ENCODE data around the gene OBSCN.

Gene OBSCN

DNA sequence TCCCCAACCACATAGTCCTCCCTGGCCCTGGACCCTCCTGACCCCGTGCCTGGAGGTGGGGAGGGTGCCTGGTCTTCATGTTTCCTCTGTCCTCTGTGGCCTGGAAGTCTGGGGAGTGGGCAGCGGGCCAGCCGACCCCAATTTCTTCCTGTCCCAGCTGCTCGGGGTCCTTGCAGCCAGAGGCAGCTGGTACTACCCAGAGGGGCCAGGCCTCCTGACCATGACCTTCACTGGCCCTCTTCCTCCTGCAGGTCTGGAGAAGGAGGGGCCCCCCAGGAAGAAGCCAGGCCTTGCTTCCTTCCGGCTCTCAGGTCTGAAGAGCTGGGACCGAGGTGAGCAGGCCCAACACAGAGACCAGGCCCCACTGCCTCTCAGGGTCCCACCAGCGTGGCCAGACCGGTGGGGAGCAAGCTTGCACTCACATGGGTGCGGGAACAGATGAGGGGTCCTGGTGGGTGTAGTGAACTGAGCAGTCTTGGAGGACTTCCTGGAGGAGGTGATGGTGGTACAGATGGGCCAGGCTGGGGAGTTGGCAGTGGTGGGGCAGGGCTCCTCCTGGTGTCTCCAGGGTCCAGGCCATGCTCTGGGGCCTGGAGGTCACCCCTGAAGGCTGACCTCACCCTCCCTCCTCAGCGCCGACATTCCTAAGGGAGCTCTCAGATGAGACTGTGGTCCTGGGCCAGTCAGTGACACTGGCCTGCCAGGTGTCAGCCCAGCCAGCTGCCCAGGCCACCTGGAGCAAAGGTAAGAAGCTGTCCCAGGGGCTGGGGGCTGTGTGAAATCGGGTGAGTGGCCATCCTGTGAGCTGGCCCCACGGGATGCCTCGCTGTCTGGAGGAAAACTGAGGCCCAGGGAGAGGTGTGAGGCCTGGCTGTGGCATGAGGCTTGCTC is 166.1 kb downstream of the OBSCN start:
- DNase-seq: no peak

DNA sequence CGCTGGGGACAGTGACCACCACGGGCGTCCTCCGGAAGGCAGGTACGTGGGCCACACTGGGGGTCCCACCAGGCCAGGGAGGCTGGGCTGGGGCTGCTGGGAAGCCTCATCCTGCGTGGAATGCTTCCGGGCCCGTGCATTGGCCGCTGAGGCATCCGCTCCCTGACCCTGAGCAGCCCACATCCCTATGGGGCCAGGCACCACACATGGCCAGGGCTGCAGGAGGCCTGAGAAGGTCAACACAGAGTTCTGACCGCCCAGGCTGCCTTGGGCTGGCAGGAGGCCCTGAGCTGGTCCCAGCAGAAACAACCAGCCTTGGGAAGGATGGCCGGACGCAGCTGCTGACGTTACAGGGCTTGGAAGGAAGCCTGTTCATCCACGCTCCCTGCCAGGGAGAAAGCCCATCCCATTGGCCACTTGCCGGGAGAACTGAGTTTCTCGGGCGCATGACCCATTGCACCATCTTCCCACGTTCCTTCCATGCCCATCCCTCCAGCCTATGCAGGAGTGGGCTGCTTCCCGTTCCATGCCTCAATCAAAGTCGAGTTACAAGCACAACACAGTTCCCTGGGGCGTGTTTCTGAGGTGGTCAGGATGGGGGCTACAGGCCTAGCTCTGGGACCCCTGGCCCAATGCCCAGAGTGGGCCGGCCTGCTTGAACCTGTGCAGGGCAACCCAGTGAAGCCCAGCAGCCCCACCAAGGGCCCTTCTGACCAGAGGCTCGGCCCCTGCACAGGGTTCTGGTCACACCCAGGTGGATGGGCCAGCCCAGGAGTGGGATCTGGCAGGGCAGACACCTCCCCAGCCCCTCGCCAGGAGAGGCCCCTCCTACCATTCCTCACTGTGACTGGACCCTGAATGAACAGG is 167.1 kb downstream of the OBSCN start:
- DNase-seq: no peak

DNA sequence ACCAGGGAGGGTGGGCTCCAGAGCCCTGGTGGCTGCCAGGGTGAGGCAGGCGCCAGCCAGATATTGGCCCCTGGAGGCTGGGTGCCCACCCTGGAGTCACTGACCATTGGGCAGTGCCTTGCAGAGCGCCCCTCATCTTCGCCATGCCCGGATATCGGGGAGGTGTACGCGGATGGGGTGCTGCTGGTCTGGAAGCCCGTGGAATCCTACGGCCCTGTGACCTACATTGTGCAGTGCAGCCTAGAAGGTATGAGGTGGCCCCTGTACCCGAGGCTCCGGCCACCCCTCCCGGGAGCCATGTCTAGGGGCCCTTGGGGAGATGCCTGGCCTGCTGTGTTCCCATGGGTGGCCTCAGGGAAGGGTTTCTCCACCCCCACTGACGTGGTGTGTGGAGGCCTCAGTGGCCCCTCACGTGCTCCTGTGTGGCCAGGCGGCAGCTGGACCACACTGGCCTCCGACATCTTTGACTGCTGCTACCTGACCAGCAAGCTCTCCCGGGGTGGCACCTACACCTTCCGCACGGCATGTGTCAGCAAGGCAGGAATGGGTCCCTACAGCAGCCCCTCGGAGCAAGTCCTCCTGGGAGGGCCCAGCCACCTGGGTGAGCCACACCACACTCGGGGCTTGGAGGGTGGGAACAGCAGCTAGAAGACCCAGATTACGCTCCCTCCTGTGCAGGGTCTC is 167.9 kb downstream of the OBSCN start:
- no peak for DNase-seq

DNA sequence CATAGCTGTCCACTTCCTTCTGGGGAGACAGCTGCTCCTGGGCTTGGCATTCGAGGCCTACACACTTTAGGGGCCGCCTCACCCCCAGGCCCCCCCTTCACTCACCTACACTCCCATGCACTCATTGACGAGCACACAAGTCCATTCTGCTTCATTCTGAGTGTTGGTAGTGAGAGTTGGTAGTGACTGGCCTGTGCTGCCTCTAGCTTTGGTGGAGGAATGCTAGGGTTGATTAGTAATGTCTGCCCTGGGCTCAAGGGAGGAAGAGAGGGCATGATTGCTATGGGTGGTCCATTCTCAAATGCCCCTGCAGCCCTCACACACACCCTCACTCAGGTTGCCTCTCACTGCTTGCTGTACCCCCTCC is 168.4 kb downstream of the OBSCN start:
- no peak for DNase-seq

DNA sequence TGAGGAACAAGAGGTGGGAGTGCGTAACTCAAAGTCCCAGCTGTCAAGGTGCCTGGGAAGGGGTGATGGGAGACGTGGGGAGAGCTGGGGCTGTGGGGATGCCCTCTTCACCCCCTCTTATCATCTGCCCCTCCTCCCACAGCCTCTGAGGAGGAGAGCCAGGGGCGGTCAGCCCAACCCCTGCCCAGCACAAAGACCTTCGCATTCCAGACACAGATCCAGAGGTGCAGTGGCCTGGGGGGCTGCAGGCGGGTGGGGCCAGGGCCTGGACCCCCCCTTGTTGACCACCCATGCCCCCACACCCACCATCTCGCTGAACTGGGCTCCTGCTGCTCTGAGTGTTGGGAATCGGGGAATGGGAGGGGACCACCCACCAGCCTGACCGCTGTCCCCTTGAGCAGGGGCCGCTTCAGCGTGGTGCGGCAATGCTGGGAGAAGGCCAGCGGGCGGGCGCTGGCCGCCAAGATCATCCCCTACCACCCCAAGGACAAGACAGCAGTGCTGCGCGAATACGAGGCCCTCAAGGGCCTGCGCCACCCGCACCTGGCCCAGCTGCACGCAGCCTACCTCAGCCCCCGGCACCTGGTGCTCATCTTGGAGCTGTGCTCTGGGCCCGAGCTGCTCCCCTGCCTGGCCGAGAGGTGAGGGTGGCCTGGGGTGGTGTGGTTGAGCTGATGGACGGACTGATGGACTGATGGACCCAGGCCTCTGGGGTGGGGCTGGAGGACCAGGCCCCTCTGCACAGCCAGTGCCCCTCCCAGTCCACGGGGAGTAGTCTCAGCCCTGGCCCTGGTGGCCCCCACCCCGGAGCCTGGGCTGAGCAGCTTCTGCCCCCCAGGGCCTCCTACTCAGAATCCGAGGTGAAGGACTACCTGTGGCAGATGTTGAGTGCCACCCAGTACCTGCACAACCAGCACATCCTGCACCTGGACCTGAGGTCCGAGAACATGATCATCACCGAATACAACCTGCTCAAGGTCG is 169.1 kb downstream of the OBSCN start:
- no peak for DNase-seq

DNA sequence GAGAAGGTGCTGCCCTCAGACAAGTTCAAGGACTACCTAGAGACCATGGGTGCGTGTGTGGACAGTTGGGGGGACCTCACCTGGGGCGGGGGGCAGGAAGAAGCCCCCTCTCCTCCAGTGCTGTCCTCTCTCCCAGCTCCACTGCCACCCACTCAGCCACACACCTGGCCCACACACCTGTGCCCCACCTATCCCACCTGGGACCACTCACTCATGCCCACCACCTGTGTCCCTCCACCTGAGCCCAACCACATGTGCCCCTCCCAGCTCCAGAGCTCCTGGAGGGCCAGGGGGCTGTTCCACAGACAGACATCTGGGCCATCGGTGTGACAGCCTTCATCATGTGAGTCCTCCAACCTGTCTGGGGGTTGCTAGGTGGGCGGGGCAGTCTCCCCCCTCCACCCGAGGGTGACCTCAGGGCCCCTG is 169.8 kb downstream of the OBSCN start:
- DNase-seq: no peak

DNA sequence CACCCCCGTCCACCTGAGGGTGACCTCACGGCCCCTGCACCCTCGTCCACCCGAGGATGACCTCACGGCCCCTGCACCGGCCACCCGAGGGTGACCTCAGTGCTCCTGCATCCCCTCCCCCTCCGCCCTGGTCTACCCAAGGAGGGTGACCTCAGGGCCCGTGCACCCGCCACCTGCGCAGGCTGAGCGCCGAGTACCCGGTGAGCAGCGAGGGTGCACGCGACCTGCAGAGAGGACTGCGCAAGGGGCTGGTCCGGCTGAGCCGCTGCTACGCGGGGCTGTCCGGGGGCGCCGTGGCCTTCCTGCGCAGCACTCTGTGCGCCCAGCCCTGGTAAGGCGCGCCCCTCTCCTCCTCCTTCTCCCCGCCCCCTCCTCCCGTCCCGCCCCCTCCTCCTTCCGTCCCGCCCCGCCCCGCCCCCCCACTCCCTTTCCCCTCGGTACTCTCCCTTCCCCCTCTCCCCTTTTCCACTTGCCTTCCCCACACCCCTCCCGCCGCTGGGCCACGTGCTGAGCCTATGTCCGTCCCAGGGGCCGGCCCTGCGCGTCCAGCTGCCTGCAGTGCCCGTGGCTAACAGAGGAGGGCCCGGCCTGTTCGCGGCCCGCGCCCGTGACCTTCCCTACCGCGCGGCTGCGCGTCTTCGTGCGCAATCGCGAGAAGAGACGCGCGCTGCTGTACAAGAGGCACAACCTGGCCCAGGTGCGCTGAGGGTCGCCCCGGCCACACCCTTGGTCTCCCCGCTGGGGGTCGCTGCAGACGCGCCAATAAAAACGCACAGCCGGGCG is 170.4 kb downstream of the OBSCN start:
- DNase-seq: no peak

DNA sequence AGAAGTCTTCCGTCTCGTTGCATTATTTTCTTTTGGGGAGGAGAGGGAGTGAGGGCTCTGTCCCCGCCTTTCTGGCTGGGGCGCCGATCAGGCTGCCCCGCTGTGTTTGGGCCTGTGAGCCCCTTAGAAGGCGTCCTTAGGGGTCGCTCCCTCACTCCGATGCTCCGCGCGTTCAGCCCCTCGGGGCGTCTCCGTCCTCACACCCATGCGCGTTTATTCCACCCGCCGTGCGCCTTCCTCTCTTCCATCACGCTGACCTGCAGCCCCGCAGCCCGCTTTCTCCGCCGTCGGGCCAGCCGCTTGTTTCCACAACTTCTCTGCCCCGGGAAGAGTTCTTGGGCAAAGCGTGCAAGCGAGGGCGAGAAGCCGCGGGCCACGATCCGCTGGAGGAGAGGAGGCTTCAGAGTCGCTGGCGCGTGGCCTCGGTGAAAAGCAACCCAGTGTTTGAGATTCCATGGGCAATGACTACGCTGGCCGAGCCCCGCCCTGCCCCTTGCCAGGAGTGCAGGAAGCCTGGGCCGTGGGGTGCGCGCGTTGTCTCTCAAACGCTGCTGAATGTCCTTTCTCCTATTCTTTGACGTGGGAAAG is 171.1 kb downstream of the OBSCN start:
- DNase-seq: no peak

DNA sequence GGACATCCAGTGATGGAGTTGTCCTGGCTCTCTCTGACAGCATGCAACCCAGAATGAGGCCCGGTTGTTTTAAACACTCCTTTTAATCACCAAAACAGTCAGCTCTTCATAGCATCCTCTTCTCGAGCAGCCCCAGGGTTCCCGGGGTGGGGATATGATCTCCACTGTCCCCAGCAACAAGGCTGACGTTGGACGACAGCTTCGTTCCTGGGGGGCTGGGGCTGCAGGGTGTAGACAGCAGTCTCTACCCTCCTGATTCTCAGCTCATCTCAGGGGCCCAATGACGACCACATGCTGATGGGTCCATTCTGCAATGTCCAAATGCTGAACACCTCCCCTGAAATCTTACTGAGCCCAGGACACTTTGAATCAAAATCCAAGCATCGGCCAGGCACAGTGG is 171.8 kb downstream of the OBSCN start:
- DNase-seq: no peak

DNA sequence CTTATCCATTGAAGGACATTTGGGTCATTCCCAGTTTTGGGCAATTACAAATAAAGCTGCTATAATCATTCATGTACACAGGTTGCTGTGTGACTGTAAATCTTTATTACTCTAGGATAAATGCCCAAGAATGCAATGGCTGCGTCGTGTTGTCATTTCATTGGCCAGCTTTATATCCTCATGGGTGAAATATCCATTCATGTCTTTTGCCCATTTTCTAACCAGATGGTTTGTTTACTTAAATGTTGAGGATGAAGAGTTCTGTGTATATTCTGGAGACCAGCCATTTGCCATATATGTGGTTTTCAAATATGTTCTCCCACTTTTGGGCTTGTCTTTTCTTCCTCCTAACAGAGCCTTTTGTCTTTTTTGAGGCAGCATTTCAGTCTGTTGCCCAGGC is 173.5 kb downstream of the OBSCN start:
- no peak for DNase-seq

DNA sequence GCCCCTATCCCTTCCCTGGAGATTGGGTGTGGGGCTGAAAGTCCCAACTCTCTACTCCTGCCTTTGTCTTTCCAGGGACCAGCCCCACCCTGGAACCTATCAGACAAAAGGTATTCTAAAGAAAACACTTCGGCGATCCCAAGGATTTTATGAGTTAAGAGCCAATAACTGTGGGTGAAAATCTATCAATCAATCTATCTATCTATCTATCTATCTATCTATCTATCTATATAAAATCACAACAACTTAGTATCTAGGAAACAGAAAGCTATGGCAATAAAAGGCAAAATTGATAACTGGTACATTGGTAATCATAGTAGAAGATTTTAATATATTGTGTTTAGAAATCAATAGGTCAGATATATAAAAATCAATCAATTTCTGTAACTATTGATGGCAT is 175.9 kb downstream of the OBSCN start:
- no peak for DNase-seq

DNA sequence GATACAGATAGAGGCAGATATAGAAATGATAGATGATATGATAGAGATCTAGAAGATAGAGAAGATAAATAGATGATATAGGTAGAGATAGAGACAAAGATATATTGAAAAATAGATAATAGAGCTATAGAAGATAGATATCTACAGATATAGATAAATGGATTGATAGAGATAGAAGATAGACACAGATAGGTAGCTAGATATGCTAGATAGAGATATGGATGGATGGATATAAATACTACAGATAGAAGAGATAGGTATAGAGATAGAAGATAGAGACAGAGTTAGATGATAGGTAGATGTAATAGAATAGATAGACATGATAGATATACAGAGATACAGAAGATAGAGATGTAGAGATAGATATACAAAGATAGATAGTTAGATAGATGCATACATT is 177.4 kb downstream of the OBSCN start:
- no peak for DNase-seq

DNA sequence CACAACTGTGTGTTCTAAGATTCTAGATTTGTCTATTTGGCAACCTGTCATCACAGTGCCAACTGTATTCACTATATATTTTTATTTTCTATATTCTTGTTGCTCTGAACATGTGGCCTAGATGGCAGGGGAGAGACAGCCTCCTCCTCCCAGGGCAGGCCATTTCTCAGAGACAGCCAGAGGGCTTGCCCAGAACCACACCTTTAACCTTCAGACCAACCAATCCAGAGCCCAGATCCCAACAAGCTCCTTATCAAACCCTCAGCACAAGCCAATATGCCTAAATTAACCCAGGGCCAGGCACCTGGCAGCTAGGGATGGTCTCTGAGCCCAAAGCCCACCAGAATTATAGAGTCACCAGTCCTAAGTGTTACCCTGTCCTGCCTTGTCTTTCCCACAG is 179.5 kb downstream of the OBSCN start:
- no peak for DNase-seq

DNA sequence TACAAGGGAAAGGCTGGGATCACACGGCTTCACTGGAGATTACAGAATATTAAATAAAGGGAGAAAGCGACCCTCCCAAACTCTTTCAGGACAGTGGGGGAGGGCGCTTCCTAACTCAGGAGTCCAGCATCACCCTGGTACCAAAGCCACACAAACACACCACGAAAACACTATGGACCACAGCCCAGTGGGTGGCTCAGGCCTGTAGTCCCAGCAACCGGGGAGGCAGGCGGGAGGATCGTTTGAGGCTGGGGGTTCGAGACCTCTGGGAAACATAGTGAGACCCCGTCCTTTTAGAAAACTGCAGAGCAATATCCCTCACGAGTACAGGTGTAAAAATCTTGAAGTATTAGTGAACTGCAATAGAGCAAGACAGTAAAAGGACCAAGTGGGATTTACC is 182.8 kb downstream of the OBSCN start:
- DNase-seq: no peak

DNA sequence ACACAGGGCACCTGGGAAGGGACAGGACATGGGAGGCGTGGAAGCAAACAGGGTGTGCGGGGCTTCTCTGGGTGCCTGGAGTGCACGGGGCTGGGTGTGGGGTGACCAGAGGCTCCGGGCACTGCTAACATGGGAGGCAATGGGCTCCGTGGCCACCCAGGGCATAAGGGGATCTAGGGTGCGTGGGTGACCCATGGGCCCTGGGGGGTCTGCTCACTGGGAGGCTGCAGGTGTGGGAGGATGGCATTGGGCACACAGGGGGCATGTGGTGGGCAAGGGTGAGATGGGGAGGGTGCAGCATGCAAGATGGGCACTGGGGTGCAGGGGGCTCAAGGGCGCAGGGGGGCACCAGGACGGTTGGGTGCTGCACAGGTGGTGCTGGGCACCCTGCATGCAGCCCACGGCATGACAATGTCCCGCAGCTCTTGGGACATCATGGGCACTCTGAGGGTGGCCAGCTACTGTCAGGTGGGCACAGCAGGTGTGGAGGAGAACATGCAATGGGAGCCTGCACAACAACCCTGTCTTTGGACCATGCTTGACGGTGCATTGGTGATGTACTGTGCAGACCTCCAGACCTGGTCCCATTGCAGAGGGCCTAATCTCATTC is 183.7 kb downstream of the OBSCN start:
- DNase-seq: no peak

DNA sequence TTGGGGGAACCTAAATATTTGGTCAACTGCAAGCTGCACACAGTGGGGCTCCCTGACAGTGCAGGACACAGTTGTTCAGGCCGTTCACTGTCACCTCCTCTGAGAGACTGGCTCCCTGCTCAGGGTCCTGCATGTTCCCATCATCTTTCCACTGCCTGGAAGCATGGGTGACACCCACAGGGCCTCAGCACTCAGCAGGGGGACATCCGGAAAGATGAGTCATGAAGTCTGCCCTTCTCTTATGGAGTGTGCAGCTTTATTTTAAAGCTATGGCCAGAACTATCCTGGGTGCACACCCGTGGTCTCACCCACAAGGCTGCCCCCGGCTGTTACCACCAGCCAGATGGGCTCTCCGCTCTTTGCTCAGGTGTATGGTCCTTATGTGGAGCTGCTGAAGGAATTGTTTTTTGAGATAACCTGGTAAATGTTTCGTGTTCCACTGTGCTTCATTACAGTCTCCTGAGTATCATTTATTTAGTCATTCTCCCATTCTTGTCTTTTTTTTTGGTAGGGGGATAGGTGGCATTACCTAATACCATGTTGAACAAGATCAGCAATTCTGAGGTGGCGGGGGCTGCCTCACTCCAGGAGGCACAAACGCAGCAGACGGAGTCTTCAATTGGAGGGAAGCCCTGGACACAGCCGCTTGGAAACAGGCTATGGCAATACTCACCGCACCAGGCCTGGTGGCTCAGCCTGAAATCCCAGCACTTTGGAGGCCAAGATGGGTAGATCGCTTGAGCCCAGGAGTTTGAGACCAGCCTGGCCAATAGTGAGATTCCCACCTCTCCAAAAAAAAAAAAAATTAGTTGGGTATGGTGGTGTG is 184.5 kb downstream of the OBSCN start:
- no peak for DNase-seq

DNA sequence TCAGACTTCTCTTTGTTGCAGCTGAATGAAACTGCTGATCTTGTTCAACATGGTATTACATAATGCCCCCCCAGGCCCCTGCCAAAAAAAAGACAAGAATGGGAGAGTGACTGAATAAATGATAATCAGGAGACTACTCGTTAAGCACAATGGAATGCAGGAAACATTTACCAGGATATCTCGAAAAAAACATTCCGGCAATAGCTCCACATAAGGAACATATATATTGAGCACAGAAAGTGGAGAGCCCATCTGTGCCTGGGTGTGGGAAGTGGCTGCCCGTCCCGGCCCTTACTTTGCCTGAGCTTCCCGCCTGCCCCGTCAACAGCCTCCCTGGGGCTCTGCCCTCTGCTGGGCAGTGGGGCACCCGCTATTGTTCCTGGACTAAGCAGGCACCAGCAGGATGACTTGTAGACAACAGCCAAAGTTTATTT is 185.4 kb downstream of the OBSCN start:
- DNase-seq: no peak

DNA sequence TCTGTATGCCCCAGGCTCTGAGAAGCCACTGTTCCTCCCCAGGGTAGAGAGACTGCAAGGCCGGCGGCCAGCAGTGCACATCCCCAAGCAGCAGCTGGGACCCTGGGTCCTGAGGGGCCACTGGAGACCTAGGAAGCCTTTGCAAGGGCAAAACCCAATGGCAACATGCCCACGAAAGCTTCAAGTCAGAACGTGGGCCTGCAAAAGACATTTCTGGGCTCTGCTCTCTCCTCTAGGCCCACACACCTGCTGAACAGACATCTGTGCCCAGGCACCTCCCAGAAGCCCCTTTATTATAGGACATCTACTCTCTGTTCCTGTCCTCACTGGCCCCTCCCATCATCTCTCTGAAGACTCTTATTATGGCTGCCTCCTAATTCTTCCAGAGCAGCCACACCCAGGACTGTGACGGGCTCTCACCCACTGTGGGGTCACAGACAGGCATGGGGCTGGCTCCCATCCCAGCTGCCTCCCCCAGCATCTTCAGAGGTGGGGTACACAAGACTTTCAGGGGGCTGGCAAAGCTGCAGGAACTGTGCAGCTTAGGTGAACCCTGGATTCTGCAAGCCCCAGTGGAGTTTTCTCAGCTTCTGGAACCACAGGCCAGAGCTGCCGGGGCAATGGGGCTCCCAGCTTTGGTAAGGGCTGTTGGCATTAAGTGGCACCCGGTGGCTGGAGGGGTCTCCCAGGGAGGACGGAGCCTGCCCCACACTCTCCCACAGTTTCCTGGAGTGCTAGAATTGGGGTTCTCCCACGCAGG is 186.1 kb downstream of the OBSCN start:
- no peak for DNase-seq
